Neural crest cell (in vitro differentiated cells): ENCODE measurements around the gene RNF126. TPM values are rescaled to one million over a fixed set of nuclear protein-coding genes. Genes with fewer than 3 reads are reported as not detected.

ENCODE experiments used
- DNase-seq: peaks from one replicate; pipeline ENCODE4 v3.0.0; 2021; ENCODE audit warnings: low read depth, mixed read lengths, low spot score
- H3K27ac Mint-ChIP-seq: one replicate; pipeline ENCODE4 v1.8.0; 2021; ENCODE audit warnings: mild to moderate bottlenecking, mixed read lengths; ENCODE audit not compliant: unreplicated experiment
- H3K27me3 Mint-ChIP-seq: 2 replicates; pipeline ENCODE4 v1.8.0; 2021; ENCODE audit warnings: low read depth, mild to moderate bottlenecking, mixed read lengths
- H3K36me3 Mint-ChIP-seq: 2 replicates; pipeline ENCODE4 v1.8.0; 2021; ENCODE audit warnings: low read depth, mild to moderate bottlenecking, mixed read lengths
- H3K4me1 Mint-ChIP-seq: 2 replicates; pipeline ENCODE4 v1.8.0; 2021; ENCODE audit warnings: mixed read lengths
- H3K4me3 Mint-ChIP-seq: one replicate; pipeline ENCODE4 v1.8.0; 2021; ENCODE audit warnings: mild to moderate bottlenecking, mixed read lengths
- H3K9me3 Mint-ChIP-seq: 2 replicates; pipeline ENCODE4 v1.8.0; 2021; ENCODE audit warnings: mixed read lengths
- CTCF ChIP-seq: fragments of 200-600 bp; sonication (generic); conservative IDR thresholded peaks from 2 replicates; pipeline ENCODE4 v1.5.0; 2021; ENCODE audit warnings: antibody characterized with exemption, mild to moderate bottlenecking
- total RNA-seq: library from RNA; stranded (reverse); gene quantifications from 2 replicates; pipeline ENCODE4 v1.2.1, GENCODE V29; 2021

Gene RNF126
- total RNA-seq, 1 donor from 2014 or later: 55.9 TPM

GRCh38 chr19:677601-678436 is 14.8 kb upstream of the RNF126 start:
- peaks cover 20% of the 10 kb centered on the region for H3K4me1 Mint-ChIP-seq
- peaks cover 41% of the 10 kb centered on the region for H3K27me3 Mint-ChIP-seq
- H3K9me3 Mint-ChIP-seq: no peaks in the 10 kb centered on the region
- TF ChIP-seq CTCF: no peak
- peak overlapping the region; percentile 74 for H3K4me3 Mint-ChIP-seq
- H3K27ac Mint-ChIP-seq: no peak overlapping the region
- DNase-seq: no peak
- H3K36me3 Mint-ChIP-seq: no peaks in the 10 kb centered on the region

- peaks cover 20% of the 10 kb centered on the region for H3K4me1 Mint-ChIP-seq
- H3K4me3 Mint-ChIP-seq: no peak overlapping the region
- TF ChIP-seq CTCF: no peak
- H3K9me3 Mint-ChIP-seq: no peaks in the 10 kb centered on the region
- no peak for DNase-seq
- H3K36me3 Mint-ChIP-seq: no peaks in the 10 kb centered on the region
- peaks cover 41% of the 10 kb centered on the region for H3K27me3 Mint-ChIP-seq
- H3K27ac Mint-ChIP-seq: no peak overlapping the region
Measured at GRCh38 chr19:677201-677600, 14.2 kb upstream of the RNF126 start.

DNA sequence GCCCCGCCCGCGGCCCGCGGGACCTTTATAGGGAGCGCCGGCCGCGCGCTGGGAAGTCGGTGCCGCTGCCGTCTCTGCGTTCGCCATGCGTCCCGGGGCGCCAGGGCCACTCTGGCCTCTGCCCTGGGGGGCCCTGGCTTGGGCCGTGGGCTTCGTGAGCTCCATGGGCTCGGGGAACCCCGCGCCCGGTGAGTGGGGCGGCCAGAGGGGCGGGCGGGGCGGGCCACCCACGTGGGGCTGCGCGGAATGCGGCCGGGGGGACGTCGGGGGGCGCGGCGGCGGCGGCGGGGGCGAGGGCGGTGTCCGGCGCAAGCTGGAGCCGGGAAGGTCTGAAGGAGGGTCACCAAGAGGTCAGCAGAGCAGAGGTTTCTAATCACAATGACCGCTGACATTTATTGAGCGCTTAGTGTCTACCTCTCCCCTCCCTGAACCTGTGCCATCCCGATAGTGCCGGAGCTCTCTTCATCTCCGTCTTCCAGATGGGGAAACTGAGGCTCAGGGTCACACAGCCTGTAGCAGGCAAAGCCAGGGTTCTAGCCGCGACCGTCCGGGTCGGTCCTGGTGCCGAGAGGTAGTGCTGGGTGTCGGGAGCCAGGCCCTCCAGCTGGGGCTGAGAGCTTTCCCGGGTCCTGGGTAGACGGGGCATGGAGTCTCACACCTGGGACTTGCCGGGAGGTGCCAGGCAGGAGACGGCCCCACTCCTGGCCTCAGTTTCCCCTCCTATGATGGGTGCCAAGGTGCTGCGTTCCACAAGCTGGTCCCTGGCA is 13.5 kb upstream of the RNF126 start, which contains the start of gene FSTL3:
Gene FSTL3 (plus strand): TSS at position 54 of the 767 bp plus-strand sequence. CDS start 32 bp downstream, at position 86.
- TF ChIP-seq CTCF: no peak
- Mint-ChIP-seq H3K27me3 (peaks cover 41% of the 10 kb centered on the region), H3K27ac (no peak within 1 kb of the TSS), H3K36me3 (no peaks in the 10 kb centered on the region), H3K4me1 (peaks cover 20% of the 10 kb centered on the region), H3K4me3 (peak within 1 kb of the TSS; percentile 82), H3K9me3 (no peaks in the 10 kb centered on the region)
- DNase-seq: no peak

- peaks cover 20% of the 10 kb centered on the region for H3K4me1 Mint-ChIP-seq
- no peaks in the 10 kb centered on the region for H3K9me3 Mint-ChIP-seq
- no peaks in the 10 kb centered on the region for H3K36me3 Mint-ChIP-seq
- no peak for DNase-seq
- H3K27ac Mint-ChIP-seq: no peak overlapping the region
- H3K27me3 Mint-ChIP-seq: peaks cover 41% of the 10 kb centered on the region
- no peak for TF ChIP-seq CTCF
- no peak overlapping the region for H3K4me3 Mint-ChIP-seq
Measured at GRCh38 chr19:676007-676338, 13.0 kb upstream of the RNF126 start.

DNA sequence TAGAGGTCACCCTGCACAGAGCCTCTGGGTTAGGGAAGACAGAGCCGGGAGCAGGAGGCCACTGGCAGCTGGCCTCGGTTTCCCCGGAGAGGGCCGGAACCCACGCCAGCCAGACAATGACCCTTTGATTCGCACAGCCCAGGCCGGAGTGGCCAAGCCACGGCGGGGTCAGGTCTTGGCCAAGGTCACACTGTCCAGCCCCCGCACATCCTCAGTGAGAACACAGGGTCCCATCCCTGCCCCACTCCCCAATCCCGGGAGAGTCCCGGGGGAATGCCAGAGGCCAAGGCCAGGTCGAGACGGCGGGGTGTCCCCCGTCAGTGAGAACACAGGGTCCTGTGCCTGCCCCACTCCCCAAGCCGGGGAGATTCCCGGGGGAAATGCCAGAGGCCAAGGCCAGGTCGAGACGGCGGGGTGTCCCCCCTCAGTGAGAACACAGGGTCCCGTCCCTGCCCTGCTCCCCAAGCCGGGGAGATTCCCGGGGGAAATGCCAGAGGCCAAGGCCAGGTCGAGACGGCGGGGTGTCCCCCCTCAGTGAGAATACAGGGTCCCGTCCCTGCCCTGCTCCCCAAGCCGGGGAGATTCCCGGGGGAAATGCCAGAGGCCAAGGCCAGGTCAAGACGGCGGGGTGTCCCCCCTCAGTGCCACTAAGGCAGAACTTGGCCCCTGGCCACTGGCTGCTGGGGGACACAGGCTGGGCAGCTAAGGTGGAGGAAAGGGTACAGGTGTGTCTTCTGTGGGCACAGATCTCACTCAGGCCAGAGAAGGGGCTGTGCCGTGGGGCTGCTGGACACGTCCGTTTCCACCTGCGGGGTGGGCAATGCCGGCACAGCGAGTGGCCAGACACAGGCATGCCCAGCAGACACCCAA is 11.5 kb upstream of the RNF126 start:
- TF ChIP-seq CTCF: no peak
- H3K36me3 Mint-ChIP-seq: no peaks in the 10 kb centered on the region
- no peaks in the 10 kb centered on the region for H3K9me3 Mint-ChIP-seq
- peaks cover 17% of the 10 kb centered on the region for H3K4me1 Mint-ChIP-seq
- no peak overlapping the region for H3K27ac Mint-ChIP-seq
- no peak for DNase-seq
- H3K4me3 Mint-ChIP-seq: peak overlapping the region; percentile 82
- peaks cover 37% of the 10 kb centered on the region for H3K27me3 Mint-ChIP-seq
